ENCODE results near the gene RPRML. TPM values are rescaled to one million over a fixed set of nuclear protein-coding genes. Genes with fewer than 3 reads are reported as not detected.
A peak's percentile ranks its signal among the peaks of the same experiment; 100 is the strongest.
"Not testable (repeated sequence)": the region's sequence is repeated elsewhere in the genome, so short reads cannot be mapped to it uniquely, and the experiment has no call there.

RPRML gene
- total and polyA plus RNA-seq, 2 donors from 2014 or later: not detected

- Histone ChIP-seq H3K9me3 (ENCODE audit: control insufficient read depth in 2 of 3, insufficient read depth in 1 of 3, low read length in 3 of 3) (no peaks in the 10 kb centered on the region), H3K36me3 (ENCODE audit: control insufficient read depth in 2 of 3, insufficient read depth in 3 of 3, low read length in 3 of 3) (no peaks in the 10 kb centered on the region), H3K27me3 (ENCODE audit: control insufficient read depth, insufficient read depth, low read length) (no peaks in the 10 kb centered on the region), H3K4me1 (ENCODE audit: control insufficient read depth in 2 of 3, insufficient read depth in 2 of 3, low read depth in 1 of 3, low read length in 3 of 3) (no peaks in the 10 kb centered on the region), H3K4me3 (ENCODE audit: low read length in 3 of 3) (no peak overlapping the region), H3K27ac (ENCODE audit: low read depth in 2 of 2, low read length in 2 of 2) (no peak overlapping the region), H3K9ac (ENCODE audit: low read length in 3 of 3) (no peak overlapping the region)
- DNase-seq (no peak), FAIRE-seq (no peak)
- TF ChIP-seq, protein P1, sequence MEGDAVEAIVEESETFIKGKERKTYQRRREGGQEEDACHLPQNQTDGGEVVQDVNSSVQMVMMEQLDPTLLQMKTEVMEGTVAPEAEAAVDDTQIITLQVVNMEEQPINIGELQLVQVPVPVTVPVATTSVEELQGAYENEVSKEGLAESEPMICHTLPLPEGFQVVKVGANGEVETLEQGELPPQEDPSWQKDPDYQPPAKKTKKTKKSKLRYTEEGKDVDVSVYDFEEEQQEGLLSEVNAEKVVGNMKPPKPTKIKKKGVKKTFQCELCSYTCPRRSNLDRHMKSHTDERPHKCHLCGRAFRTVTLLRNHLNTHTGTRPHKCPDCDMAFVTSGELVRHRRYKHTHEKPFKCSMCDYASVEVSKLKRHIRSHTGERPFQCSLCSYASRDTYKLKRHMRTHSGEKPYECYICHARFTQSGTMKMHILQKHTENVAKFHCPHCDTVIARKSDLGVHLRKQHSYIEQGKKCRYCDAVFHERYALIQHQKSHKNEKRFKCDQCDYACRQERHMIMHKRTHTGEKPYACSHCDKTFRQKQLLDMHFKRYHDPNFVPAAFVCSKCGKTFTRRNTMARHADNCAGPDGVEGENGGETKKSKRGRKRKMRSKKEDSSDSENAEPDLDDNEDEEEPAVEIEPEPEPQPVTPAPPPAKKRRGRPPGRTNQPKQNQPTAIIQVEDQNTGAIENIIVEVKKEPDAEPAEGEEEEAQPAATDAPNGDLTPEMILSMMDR (IDR thresholded peaks at IDR 0.05; ENCODE audit: borderline replicate concordance, extremely low read depth, insufficient read depth): no peak
- intact Hi-C loops (cut with DNase I): no loop called here
Observed at GRCh38 chr17:47009759-47010594, 30.9 kb upstream of the RPRML start.

DNA sequence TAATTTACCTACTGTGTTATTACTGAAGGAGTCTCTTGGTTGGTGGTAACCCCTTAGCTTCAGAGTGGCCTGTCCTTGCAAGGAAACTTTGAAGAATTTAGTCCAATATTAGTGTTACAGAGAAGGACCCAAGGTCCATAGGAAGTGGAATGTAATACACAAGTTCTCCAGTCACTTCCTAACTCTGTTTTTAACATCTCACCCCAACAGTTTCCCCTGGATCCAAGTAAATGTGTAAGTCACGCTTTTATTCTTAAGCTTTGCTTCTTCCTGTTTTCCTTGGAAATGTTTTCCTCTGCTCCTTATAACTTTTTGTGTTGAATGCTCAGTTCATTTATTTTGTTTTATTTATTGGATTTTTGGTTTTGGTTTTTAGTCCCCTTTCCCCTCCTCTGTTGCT lies 25.9 kb upstream of the RPRML start:
- no peak overlapping the region for H3K27ac ChIP-seq (ENCODE audit: low read depth in 2 of 2, low read length in 2 of 2)
- no peaks in the 10 kb centered on the region for H3K4me1 ChIP-seq (ENCODE audit: control insufficient read depth in 2 of 3, insufficient read depth in 2 of 3, low read depth in 1 of 3, low read length in 3 of 3)
- no peaks in the 10 kb centered on the region for H3K9me3 ChIP-seq (ENCODE audit: control insufficient read depth in 2 of 3, insufficient read depth in 1 of 3, low read length in 3 of 3)
- no peak for FAIRE-seq
- H3K36me3 ChIP-seq (ENCODE audit: control insufficient read depth in 2 of 3, insufficient read depth in 3 of 3, low read length in 3 of 3): no peaks in the 10 kb centered on the region
- TF ChIP-seq, protein P1 (IDR thresholded peaks at IDR 0.05; ENCODE audit: borderline replicate concordance, extremely low read depth, insufficient read depth): no peak
- H3K9ac ChIP-seq (ENCODE audit: low read length in 3 of 3): no peak overlapping the region
- H3K4me3 ChIP-seq (ENCODE audit: low read length in 3 of 3): no peak overlapping the region
- DNase-seq: no peak
- H3K27me3 ChIP-seq (ENCODE audit: control insufficient read depth, insufficient read depth, low read length): no peaks in the 10 kb centered on the region
- intact Hi-C loops (cut with DNase I): no loop called here

- H3K36me3 ChIP-seq (ENCODE audit: control insufficient read depth in 2 of 3, insufficient read depth in 3 of 3, low read length in 3 of 3); H3K9ac ChIP-seq (ENCODE audit: low read length in 3 of 3); FAIRE-seq; H3K27me3 ChIP-seq (ENCODE audit: control insufficient read depth, insufficient read depth, low read length); intact Hi-C loops (cut with DNase I); H3K9me3 ChIP-seq (ENCODE audit: control insufficient read depth in 2 of 3, insufficient read depth in 1 of 3, low read length in 3 of 3); H3K27ac ChIP-seq (ENCODE audit: low read depth in 2 of 2, low read length in 2 of 2); DNase-seq; H3K4me1 ChIP-seq (ENCODE audit: control insufficient read depth in 2 of 3, insufficient read depth in 2 of 3, low read depth in 1 of 3, low read length in 3 of 3); H3K4me3 ChIP-seq (ENCODE audit: low read length in 3 of 3): not testable (repeated sequence)
Observed at GRCh38 chr17:47003864-47004263, 24.8 kb upstream of the RPRML start.

- DNase-seq (peak in 1 of 5 donors; percentile 44), FAIRE-seq (no peak)
- TF ChIP-seq, protein P1 (IDR thresholded peaks at IDR 0.05; ENCODE audit: borderline replicate concordance, extremely low read depth, insufficient read depth): no peak
- Histone ChIP-seq H3K4me3 (ENCODE audit: low read length in 3 of 3) (no peak overlapping the region), H3K27me3 (ENCODE audit: control insufficient read depth, insufficient read depth, low read length) (no peaks in the 10 kb centered on the region), H3K4me1 (ENCODE audit: control insufficient read depth in 2 of 3, insufficient read depth in 2 of 3, low read depth in 1 of 3, low read length in 3 of 3) (no peaks in the 10 kb centered on the region), H3K9ac (ENCODE audit: low read length in 3 of 3) (no peak overlapping the region), H3K9me3 (ENCODE audit: control insufficient read depth in 2 of 3, insufficient read depth in 1 of 3, low read length in 3 of 3) (no peaks in the 10 kb centered on the region), H3K36me3 (ENCODE audit: control insufficient read depth in 2 of 3, insufficient read depth in 3 of 3, low read length in 3 of 3) (no peaks in the 10 kb centered on the region), H3K27ac (ENCODE audit: low read depth in 2 of 2, low read length in 2 of 2) (no peak overlapping the region)
- intact Hi-C loops (cut with DNase I): no loop called here
Observed at GRCh38 chr17:46995841-46996571, 17.0 kb upstream of the RPRML start.

Data from kidney (tissue), 14 donors.